OCI-LY7 (cell line): ENCODE results near the gene PPT1.

Experiments
- CTCF ChIP-seq: fragments of 200-600 bp; sonication (generic); conservative IDR thresholded peaks from 2 replicates; pipeline ENCODE4 v1.5.1; 2014; ENCODE audit warnings: mild to moderate bottlenecking, antibody characterized with exemption, low read length, moderate library complexity, mixed read lengths
- EZH2phosphoT487 ChIP-seq: fragments of 200-600 bp; sonication (generic); IDR thresholded peaks from 2 replicates; pipeline ENCODE4 v1.6.1; 2018; ENCODE audit warnings: low read depth, borderline replicate concordance, mild to moderate bottlenecking, mixed run types, antibody characterized with exemption, low read length, moderate library complexity, mixed read lengths

DNA sequence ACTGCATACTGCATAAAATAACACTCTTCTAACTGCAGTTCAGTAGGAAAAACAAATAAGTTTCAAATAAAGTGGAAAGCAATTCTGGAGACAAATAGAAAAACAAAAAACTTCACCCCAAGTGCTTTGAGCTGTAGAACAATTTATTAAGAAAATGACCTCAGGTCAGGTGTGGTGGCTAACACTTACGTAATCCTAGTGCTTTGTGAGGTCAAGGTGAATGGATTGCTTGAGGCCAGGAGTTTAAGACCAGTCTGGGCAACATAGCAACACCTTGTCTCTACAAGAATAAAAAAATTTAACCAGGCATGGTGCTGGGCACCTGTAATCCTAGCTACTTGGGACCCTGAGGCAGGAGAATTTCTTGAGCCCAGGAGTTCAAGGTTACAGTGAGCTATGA, 5.0 kb upstream of the PPT1 start:
- no peak for TF ChIP-seq CTCF
- TF ChIP-seq EZH2phosphoT487 = no peak
